Panc1 (cell line): ENCODE data around the gene ABCA6.

Experiments
- CTCF ChIP-seq: fragments of 450-650 bp; IDR thresholded peaks from 2 replicates; pipeline ENCODE4 v1.5.1; 2017; ENCODE audit warnings: mild to moderate bottlenecking
- POLR2AphosphoS5 ChIP-seq: IDR thresholded peaks from 2 replicates; pipeline ENCODE4 v1.6.1; 2012; ENCODE audit warnings: mild to moderate bottlenecking, low read depth, low read length, moderate library complexity
- TF ChIP-seq, protein P1 (sequence below), 2 experiments: IDR thresholded peaks; 2 replicates each; pipeline ENCODE4 v1.6.1; 2011 to 2012; ENCODE audit warnings: low read depth in 2 of 2, control low read depth in 1 of 2, low read length in 1 of 2, mild to moderate bottlenecking in 1 of 2, moderate library complexity in 1 of 2; ENCODE audit not compliant: insufficient read depth in 1 of 2

DNA sequence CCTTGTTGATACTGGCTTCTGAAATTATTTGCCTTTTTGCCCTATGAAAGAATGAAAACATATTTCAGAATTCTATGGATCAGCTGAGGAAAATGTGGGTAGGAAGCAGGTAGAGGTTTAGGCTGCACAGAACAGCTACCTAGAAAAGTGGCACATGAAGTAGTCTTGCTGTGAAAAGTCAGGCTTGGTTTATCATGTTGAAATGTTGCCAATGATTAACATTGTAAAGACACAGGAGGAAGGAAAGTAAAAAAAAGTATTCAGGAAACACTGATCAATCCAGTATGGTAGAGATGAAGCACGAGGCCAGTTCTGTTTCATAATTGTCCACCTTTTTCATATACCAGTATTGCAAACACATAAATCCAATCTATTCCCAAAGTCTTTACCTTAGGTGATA, 29.9 kb downstream of the ABCA6 start:
- TF ChIP-seq, protein P1, sequence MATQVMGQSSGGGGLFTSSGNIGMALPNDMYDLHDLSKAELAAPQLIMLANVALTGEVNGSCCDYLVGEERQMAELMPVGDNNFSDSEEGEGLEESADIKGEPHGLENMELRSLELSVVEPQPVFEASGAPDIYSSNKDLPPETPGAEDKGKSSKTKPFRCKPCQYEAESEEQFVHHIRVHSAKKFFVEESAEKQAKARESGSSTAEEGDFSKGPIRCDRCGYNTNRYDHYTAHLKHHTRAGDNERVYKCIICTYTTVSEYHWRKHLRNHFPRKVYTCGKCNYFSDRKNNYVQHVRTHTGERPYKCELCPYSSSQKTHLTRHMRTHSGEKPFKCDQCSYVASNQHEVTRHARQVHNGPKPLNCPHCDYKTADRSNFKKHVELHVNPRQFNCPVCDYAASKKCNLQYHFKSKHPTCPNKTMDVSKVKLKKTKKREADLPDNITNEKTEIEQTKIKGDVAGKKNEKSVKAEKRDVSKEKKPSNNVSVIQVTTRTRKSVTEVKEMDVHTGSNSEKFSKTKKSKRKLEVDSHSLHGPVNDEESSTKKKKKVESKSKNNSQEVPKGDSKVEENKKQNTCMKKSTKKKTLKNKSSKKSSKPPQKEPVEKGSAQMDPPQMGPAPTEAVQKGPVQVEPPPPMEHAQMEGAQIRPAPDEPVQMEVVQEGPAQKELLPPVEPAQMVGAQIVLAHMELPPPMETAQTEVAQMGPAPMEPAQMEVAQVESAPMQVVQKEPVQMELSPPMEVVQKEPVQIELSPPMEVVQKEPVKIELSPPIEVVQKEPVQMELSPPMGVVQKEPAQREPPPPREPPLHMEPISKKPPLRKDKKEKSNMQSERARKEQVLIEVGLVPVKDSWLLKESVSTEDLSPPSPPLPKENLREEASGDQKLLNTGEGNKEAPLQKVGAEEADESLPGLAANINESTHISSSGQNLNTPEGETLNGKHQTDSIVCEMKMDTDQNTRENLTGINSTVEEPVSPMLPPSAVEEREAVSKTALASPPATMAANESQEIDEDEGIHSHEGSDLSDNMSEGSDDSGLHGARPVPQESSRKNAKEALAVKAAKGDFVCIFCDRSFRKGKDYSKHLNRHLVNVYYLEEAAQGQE (IDR thresholded peaks at IDR 0.05; ENCODE audit: insufficient read depth in 1 of 2, low read depth in 2 of 2, low read length in 1 of 2) = no peak
- TF ChIP-seq CTCF = no peak
- no peak for TF ChIP-seq POLR2AphosphoS5
